Measurements from ENCODE around the gene SS18L1. TPM values are rescaled to one million over a fixed set of nuclear protein-coding genes. Genes with fewer than 3 reads are reported as not detected.

SS18L1 gene
- total and polyA plus RNA-seq, 5 experiments from 2014 or later: 0.39 to 23.6 (median 0.58) TPM

Other genes with a start within 250 kb of the SS18L1 start
- 10 to 100 TPM; 39.0 to 41.5 TPM for gene TAF4, start 77.9 kb upstream of the SS18L1 start, total RNA-seq
- 1 to 10 TPM in 2 of 3 donors, under 1 TPM in 1; 0.31 to 1.6 (median 1.4) TPM for gene TAF4, start 77.9 kb upstream of the SS18L1 start, polyA plus RNA-seq
- 10 to 100 TPM; 53.5 to 55.8 TPM for gene LSM14B, start 21.3 kb upstream of the SS18L1 start, total RNA-seq
- gene LSM14B, start 21.3 kb upstream of the SS18L1 start, polyA plus RNA-seq: 1 to 10 TPM; 1.5 to 2.4 (median 2.4) TPM
- gene PSMA7, start 375 bp upstream of the SS18L1 start, total RNA-seq: 100 to 1,000 TPM; 178 to 185 TPM
- gene PSMA7, start 375 bp upstream of the SS18L1 start, polyA plus RNA-seq: 100 to 1,000 TPM; 362 to 473 (median 419) TPM
- gene MTG2, start 39.3 kb downstream of the SS18L1 start, total RNA-seq: 10 to 100 TPM; 44.2 to 45.1 TPM
- gene MTG2, start 39.3 kb downstream of the SS18L1 start, polyA plus RNA-seq: 10 to 100 TPM; 21.8 to 28.5 (median 21.9) TPM
- not detected for gene HRH3, start 76.5 kb downstream of the SS18L1 start, total RNA-seq
- gene HRH3, start 76.5 kb downstream of the SS18L1 start, polyA plus RNA-seq: not detected
- gene OSBPL2, start 94.8 kb downstream of the SS18L1 start, total RNA-seq: 10 to 100 TPM; 65.8 to 74.5 TPM
- gene OSBPL2, start 94.8 kb downstream of the SS18L1 start, polyA plus RNA-seq: 10 to 100 TPM; 15.4 to 22.1 (median 15.9) TPM
- 10 to 100 TPM; 61.1 to 64.0 TPM for gene ADRM1, start 159.2 kb downstream of the SS18L1 start, total RNA-seq
- 10 to 100 TPM; 66.2 to 93.9 (median 68.9) TPM for gene ADRM1, start 159.2 kb downstream of the SS18L1 start, polyA plus RNA-seq
- gene LAMA5, start 223.5 kb downstream of the SS18L1 start, total RNA-seq: 1 to 10 TPM; 2.5 to 4.0 TPM
- under 1 TPM in 1 of 3 donors, not detected in 2; 0.27 TPM for gene LAMA5, start 223.5 kb downstream of the SS18L1 start, polyA plus RNA-seq
- 1,000 to 10,000 TPM; 3,205 to 3,496 TPM for gene RPS21, start 243.3 kb downstream of the SS18L1 start, total RNA-seq
- gene RPS21, start 243.3 kb downstream of the SS18L1 start, polyA plus RNA-seq: 1,000 to 10,000 TPM; 3,313 to 3,803 (median 3,517) TPM